Transverse colon (tissue), 4 donors: ENCODE measurements around the gene JSRP1. TPM values are rescaled to one million over a fixed set of nuclear protein-coding genes. Genes with fewer than 3 reads are reported as not detected.

Experiments
- DNase-seq: peaks from one replicate; pipeline ENCODE4 v3.0.0-alpha.2; 2019
- H3K27ac ChIP-seq, 4 donors: fragments of 200-600 bp; sonication (generic); 2 replicates each; pipeline ENCODE4 v1.5.1; 2016 to 2018; ENCODE audit warnings: inconsistent platforms in 4 of 4
- H3K27me3 ChIP-seq: fragments of 200-600 bp; sonication (generic); 2 replicates; pipeline ENCODE4 v1.5.1; 2017; ENCODE audit warnings: inconsistent platforms
- H3K36me3 ChIP-seq, 4 donors: fragments of 200-600 bp; sonication (generic); 2 replicates each; pipeline ENCODE4 v1.5.1; 2017 to 2019; ENCODE audit warnings: inconsistent platforms in 4 of 4
- H3K4me1 ChIP-seq, 4 donors: fragments of 200-600 bp; sonication (generic); 2 replicates each; pipeline ENCODE4 v1.5.1; 2017 to 2020; ENCODE audit warnings: inconsistent platforms in 4 of 4
- H3K4me3 ChIP-seq, 4 donors: fragments of 200-600 bp; sonication (generic); 1 replicate in 1 of 4; 2 replicates in 3 of 4; pipeline versions ENCODE4 v1.5.1 to v1.6.1; 2017 to 2019; ENCODE audit warnings: inconsistent platforms in 4 of 4
- H3K9me3 ChIP-seq, 2 donors: fragments of 200-600 bp; sonication (generic); 2 replicates each; pipeline ENCODE4 v1.5.1; 2017 to 2019; ENCODE audit warnings: inconsistent platforms in 2 of 2
- EP300 ChIP-seq: sonication (generic); formaldehyde crosslinking; IDR thresholded peaks from one replicate; pipeline ENCODE4 v1.6.1; 2017; ENCODE audit warnings: antibody characterized with exemption, low read depth
- POLR2A ChIP-seq: fragments of 450-650 bp; IDR thresholded peaks from one replicate; pipeline ENCODE4 v1.6.1; 2016; ENCODE audit warnings: antibody characterized with exemption, mild to moderate bottlenecking, moderate library complexity
- POLR2AphosphoS5 ChIP-seq, 3 donors: sonication (generic); formaldehyde crosslinking; IDR thresholded peaks; one replicate each; pipeline ENCODE4 v1.6.1; 2016; ENCODE audit warnings: antibody characterized with exemption in 3 of 3
- WGBS, 2 donors: methylation state at CpG; one replicate each; pipeline ENCODE4 v1.1.5; 2018; ENCODE audit warnings: low coverage in 1 of 2; 5-methylcytosine and 5-hydroxymethylcytosine counted together
- in situ Hi-C, 4 donors: fragments of 200-750 bp; cut with MboI; loops; one replicate each; pipeline versions ENCODE4 v1.15.0 to v1.15.1; 2017; ENCODE audit warnings: low sequenced_read_pairs in 3 of 4, low pct_ligation_motif_present in 1 of 4, low pct_unique_long_range_greater_than_20kb in 1 of 4
- intact Hi-C: fragments of 100-400 bp; cut with DNase I; formaldehyde crosslinking; loops from one replicate; pipeline ENCODE4 v1.15.1; 2023; ENCODE audit warnings: low total_unique reads
- total RNA-seq, 4 donors: library from RNA; depleted of rRNA; stranded (reverse); fragments of >200 nt; gene quantifications; one replicate each; pipeline ENCODE4 v1.1.0, GENCODE V29; 2016
- TF ChIP-seq, protein P1 (sequence below), 5 experiments: fragments of 200-600 bp in 3 of 5; fragments of 450-650 bp in 2 of 5; sonication (generic) in 3 of 5; IDR thresholded peaks; 1 replicate in 2 of 5; 2 replicates in 3 of 5; pipeline ENCODE4 v1.5.1; 2016 to 2017; ENCODE audit warnings: antibody characterized with exemption in 5 of 5, inconsistent platforms in 3 of 5, mild to moderate bottlenecking in 2 of 5, moderate library complexity in 1 of 5

Gene JSRP1
- total RNA-seq, 4 donors from 2014 or later = 5.6 TPM; not detected in 3

DNA sequence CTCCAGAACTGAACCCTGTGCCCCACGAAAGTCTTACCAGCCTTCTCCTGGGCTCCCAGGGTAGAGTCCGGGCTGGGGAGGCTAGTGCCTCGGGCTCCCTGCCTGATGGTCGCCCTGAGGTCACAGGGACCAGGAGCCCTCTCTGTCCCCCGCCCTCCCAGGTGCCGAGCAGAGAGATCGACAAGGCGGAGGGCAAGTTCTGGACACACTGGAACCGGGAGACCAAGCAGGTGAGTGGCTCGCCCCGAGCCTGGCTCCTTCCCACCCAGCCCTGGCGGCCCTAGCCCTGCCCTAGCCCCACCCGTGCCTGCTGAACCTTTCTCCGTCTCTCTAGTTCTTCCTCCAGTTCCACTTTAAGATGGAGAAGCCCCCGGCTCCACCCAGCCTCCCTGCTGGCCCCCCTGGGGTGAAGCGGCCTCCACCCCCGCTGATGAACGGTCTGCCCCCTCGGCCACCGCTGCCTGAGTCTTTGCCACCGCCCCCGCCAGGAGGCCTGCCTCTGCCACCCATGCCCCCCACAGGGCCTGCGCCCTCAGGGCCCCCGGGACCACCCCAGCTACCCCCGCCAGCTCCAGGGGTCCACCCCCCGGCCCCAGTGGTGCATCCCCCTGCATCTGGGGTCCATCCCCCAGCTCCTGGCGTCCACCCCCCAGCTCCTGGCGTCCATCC lies 8.7 kb downstream of the JSRP1 start:
- WGBS, 2 donors = 86% methylated on average over 22 of the region's 28 CpGs; no CpG with 5 or more reads in 1 of the 2 donors
- Histone ChIP-seq H3K4me3 (no peak overlapping the region), H3K36me3 (peaks cover 0 to 51% (median 26%) of the 10 kb centered on the region in 4 donors), H3K27ac (no peak overlapping the region), H3K4me1 (peaks cover 2 to 36% (median 35%) of the 10 kb centered on the region in 4 donors), H3K27me3 (peaks cover 36% of the 10 kb centered on the region), H3K9me3 (no peaks in the 10 kb centered on the region)
- TF ChIP-seq POLR2AphosphoS5 (IDR thresholded peaks at IDR 0.05) (no peak), EP300 (no peak)
- in situ Hi-C loops = no loop called here
- intact Hi-C loops = no loop called here
- no peak for DNase-seq

DNA sequence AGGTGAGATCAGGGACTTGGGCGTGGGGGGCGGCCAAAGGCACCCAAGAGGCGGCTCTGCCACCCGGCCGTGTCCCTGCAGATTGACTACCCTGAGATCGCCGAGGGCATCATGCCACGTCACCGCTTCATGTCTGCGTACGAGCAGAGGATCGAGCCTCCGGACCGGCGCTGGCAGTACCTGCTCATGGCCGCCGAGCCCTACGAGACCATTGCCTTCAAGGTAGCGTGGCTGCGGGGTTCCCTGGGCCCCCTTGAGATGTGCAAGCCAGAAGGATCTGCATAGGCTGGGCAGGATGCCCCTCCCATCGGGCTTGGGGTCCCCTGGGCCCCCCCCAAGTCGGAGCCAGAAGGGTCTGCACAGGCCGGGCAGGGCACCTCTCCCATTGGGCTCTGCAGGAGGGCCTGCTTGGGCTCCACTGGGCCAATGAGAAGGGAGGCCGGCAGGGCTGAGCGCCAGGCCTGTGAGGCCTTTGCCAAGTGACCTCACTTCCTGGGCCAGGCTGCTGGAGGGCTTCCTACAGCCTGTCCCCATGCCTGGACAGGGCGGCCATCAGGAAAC lies 9.3 kb downstream of the JSRP1 start:
- Histone ChIP-seq H3K27me3 (peaks cover 29% of the 10 kb centered on the region), H3K36me3 (peaks cover 0 to 51% (median 26%) of the 10 kb centered on the region in 4 donors)

DNA sequence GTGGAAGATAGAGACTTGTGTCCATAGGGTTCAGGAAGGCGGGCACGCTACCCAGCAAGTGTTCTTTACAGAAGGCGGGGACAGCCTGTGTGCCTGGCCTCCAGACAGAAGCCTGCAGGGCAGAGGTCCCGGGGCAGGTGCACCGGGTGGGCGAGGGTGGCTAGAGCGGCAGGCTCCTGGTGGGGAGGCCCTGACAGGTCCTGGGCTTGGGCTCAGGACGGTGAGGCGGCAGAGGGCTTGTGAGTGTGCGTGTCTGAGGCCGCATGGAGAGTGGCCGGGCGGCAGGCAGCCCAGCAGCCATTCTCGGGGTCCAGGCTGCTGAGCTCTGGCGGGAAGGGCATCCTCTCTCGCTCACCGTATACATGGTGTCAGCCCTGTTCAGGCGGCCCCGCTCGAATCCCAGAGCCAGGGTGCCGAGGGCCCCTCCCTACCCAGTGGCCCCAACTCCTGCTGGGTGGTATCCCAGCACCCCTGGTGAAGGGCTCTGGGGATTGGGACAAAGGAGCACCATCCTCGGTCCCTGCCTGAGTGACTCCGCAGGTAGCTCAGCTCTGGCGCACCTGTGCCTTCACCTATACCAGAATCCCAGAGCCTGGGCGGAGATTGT lies 10.1 kb downstream of the JSRP1 start:
- intact Hi-C loops (no loop called here), in situ Hi-C loops (no loop called here)
- Histone ChIP-seq H3K4me3 (no peak overlapping the region), H3K27me3 (peaks cover 22% of the 10 kb centered on the region), H3K9me3 (no peaks in the 10 kb centered on the region), H3K4me1 (peaks cover 12 to 37% (median 36%) of the 10 kb centered on the region in 4 donors), H3K27ac (no peak overlapping the region), H3K36me3 (peaks cover 0 to 51% (median 26%) of the 10 kb centered on the region in 4 donors)
- no peak for TF ChIP-seq POLR2A
- no peak for TF ChIP-seq EP300
- TF ChIP-seq, protein P1, sequence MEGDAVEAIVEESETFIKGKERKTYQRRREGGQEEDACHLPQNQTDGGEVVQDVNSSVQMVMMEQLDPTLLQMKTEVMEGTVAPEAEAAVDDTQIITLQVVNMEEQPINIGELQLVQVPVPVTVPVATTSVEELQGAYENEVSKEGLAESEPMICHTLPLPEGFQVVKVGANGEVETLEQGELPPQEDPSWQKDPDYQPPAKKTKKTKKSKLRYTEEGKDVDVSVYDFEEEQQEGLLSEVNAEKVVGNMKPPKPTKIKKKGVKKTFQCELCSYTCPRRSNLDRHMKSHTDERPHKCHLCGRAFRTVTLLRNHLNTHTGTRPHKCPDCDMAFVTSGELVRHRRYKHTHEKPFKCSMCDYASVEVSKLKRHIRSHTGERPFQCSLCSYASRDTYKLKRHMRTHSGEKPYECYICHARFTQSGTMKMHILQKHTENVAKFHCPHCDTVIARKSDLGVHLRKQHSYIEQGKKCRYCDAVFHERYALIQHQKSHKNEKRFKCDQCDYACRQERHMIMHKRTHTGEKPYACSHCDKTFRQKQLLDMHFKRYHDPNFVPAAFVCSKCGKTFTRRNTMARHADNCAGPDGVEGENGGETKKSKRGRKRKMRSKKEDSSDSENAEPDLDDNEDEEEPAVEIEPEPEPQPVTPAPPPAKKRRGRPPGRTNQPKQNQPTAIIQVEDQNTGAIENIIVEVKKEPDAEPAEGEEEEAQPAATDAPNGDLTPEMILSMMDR (IDR thresholded peaks at IDR 0.05) = no peak
- no peak for TF ChIP-seq POLR2AphosphoS5 (IDR thresholded peaks at IDR 0.05)
- DNase-seq = no peak
- 92 to 100% methylated on average over 4 to 25 of the region's 25 CpGs for WGBS, 2 donors

More for the DNA sequence above, 9.3 kb downstream of the JSRP1 start:
- H3K9me3 ChIP-seq = no peaks in the 10 kb centered on the region
- intact Hi-C loops = no loop called here
- no peak overlapping the region for H3K27ac ChIP-seq
- 86% methylated on average over 26 of the region's 26 CpGs; no CpG with 5 or more reads in 1 of the 2 donors for WGBS, 2 donors
- in situ Hi-C loops = no loop called here
- H3K4me1 ChIP-seq = peaks cover 5 to 36% (median 35%) of the 10 kb centered on the region in 4 donors
- no peak for DNase-seq
- no peak overlapping the region for H3K4me3 ChIP-seq
- TF ChIP-seq EP300 (no peak), POLR2A (no peak), POLR2AphosphoS5 (IDR thresholded peaks at IDR 0.05) (no peak)
- TF ChIP-seq, protein P1 (IDR thresholded peaks at IDR 0.05) = no peak

DNA sequence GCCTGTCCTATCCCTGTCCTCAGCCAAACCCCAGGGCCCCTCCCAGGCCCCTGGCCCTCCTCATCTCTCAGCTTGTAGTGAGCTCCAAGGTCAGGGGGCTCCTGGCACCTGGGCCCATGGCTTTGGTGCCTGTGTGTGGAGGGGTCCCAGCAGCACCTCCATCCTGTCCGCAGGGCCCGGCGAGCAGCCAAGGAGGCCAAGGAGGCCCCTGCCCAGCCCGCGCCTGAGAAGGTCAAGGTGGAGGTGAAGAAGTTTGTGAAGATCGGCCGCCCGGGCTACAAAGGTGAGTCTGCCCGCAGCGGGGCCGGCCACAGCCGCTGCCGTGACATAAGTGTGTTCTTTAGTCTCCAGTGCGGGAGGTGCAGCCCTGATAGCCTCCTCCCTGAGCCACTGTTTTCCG lies 10.9 kb downstream of the JSRP1 start:
- Histone ChIP-seq H3K27ac (no peak overlapping the region), H3K9me3 (no peaks in the 10 kb centered on the region), H3K4me1 (peaks cover 20 to 37% (median 36%) of the 10 kb centered on the region in 4 donors), H3K4me3 (no peak overlapping the region), H3K36me3 (peaks cover 0 to 51% (median 26%) of the 10 kb centered on the region in 4 donors), H3K27me3 (peaks cover 13% of the 10 kb centered on the region)
- TF ChIP-seq, protein P1 (IDR thresholded peaks at IDR 0.05) = no peak
- TF ChIP-seq EP300 = no peak
- no peak for TF ChIP-seq POLR2AphosphoS5 (IDR thresholded peaks at IDR 0.05)
- no peak for TF ChIP-seq POLR2A
- no peak for DNase-seq
- in situ Hi-C loops = no loop called here
- 97% methylated on average over 14 of the region's 15 CpGs; no CpG with 5 or more reads in 1 of the 2 donors for whole genome bisulfite sequencing, 2 donors
- intact Hi-C loops = no loop called here
